ENCODE data around the gene PDGFA. TPM values are rescaled to one million over a fixed set of nuclear protein-coding genes. Genes with fewer than 3 reads are reported as not detected.

PDGFA gene
- total and polyA plus RNA-seq, 2 experiments from 2014 or later: 6.5 to 25.6 TPM

DNA sequence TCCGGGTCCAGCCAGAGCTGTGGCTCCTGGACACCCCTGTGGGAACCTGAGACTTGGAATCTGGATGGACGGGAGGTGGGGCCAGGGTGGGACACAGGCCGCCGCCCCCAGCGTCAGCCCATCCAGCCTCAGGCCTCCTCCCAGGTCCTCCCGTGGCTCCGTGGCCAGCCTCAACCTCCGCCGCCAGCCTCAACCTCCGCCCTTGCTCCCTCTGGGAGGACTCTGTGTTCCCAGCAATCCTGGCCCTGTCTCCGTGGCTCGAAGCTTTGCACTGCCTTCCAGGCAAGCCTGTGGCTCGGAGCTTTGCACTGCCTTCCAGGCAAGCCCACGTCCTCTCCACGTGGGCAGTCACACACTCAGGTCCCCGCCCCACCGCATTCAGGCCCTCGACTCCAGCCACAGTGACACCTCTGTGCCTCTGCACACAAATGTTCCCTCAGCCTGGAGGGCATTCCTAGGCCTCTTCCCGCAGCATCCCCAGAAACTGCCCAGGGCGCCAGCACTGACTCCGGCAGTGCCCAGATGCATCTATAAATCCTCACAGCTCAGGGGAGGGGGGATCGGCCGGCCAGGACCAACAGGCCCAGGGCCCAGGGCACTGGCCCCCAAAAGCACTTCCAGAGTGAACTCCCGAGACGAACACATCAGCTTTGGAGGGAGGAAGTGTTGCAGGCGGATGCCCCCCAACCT, 44.7 kb upstream of the PDGFA start:
- H3K4me3 ChIP-seq: no peak overlapping the region
- H3K9me3 ChIP-seq (ENCODE audit: low read depth): no peaks in the 10 kb centered on the region
- no peaks in the 10 kb centered on the region for H3K36me3 ChIP-seq
- TF ChIP-seq, protein P1, sequence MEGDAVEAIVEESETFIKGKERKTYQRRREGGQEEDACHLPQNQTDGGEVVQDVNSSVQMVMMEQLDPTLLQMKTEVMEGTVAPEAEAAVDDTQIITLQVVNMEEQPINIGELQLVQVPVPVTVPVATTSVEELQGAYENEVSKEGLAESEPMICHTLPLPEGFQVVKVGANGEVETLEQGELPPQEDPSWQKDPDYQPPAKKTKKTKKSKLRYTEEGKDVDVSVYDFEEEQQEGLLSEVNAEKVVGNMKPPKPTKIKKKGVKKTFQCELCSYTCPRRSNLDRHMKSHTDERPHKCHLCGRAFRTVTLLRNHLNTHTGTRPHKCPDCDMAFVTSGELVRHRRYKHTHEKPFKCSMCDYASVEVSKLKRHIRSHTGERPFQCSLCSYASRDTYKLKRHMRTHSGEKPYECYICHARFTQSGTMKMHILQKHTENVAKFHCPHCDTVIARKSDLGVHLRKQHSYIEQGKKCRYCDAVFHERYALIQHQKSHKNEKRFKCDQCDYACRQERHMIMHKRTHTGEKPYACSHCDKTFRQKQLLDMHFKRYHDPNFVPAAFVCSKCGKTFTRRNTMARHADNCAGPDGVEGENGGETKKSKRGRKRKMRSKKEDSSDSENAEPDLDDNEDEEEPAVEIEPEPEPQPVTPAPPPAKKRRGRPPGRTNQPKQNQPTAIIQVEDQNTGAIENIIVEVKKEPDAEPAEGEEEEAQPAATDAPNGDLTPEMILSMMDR (IDR thresholded peaks at IDR 0.05; ENCODE audit: low read depth, low read length): no peak
- H3K27ac ChIP-seq: no peak overlapping the region
- no peak for DNase-seq (ENCODE audit: low read depth in 1 of 2, low spot score in 1 of 2)
- no peaks in the 10 kb centered on the region for H3K4me1 ChIP-seq (ENCODE audit: low read depth)
- no peaks in the 10 kb centered on the region for H3K27me3 ChIP-seq

DNA sequence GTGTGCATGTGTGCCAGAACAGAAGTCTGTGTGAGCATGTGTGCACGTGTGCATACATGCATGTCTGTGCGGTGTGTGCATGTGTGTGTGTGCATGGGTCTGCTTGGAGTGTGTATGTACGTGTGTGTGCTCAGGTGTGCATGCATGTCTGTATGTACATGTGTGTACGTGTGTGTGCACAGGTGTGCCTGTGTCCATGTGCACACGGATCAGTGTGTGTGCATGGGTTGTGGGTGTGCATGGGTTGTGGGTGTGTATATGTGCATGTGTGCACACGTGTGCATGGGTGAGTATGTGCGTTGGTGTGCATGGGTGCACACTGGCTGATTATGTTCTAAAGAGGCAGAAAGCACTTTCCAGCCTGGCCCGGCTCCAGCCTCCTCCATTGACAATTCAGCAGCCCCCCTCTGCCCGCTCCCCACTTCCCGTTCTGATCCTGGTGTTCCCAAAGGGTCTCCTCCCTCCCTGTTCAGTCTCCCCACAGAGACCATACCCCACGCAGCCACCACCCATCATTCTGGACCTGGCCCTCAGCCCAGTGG, 44.1 kb upstream of the PDGFA start:
- DNase-seq (ENCODE audit: low read depth in 1 of 2, low spot score in 1 of 2): no peak
- no peaks in the 10 kb centered on the region for H3K27me3 ChIP-seq
- no peaks in the 10 kb centered on the region for H3K9me3 ChIP-seq (ENCODE audit: low read depth)
- TF ChIP-seq, protein P1 (IDR thresholded peaks at IDR 0.05; ENCODE audit: low read depth, low read length): no peak
- H3K36me3 ChIP-seq: no peaks in the 10 kb centered on the region
- no peaks in the 10 kb centered on the region for H3K4me1 ChIP-seq (ENCODE audit: low read depth)
- no peak overlapping the region for H3K4me3 ChIP-seq
- no peak overlapping the region for H3K27ac ChIP-seq

DNA sequence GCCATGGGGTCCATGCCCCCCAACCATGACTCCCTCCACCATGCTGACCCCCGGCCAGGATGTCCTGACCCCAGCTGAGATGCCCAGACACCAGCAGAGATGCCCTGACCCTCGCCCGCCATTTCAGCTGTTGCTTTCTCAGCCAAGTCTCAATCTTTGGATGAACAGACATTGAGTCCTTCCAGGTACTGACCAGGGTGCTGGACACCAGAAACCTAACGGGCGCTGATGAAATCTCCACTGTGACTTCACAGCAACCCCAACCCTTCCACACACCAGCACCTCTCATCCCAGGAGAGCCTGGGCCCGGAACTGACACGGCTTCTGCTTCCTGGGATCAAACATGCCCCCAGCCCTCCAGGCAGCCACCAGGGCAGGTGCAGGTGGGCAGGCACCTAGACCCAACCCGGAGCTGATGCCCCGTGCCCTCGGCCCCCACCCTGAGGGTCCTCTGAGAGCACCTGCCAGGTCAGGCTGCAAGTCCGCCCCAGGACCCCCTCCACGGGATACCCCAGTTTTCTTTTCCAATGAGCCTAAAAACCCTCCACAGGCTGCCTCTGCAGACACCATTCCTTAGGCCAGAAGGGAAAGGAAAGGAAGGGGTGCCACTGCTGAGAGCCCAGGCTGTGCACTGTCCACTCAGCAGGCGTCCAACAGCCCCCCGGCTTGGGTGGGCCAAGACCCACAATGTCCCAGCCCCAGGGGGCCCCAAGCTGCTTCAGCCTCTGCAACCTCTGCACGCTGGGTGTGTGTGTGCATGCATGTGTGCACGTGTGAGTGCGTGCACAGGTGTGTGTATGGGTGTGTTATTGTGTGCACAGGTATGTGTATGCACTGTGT, 43.4 kb upstream of the PDGFA start:
- Histone ChIP-seq H3K4me1 (ENCODE audit: low read depth) (no peaks in the 10 kb centered on the region), H3K27me3 (no peaks in the 10 kb centered on the region), H3K27ac (no peak overlapping the region), H3K36me3 (no peaks in the 10 kb centered on the region), H3K4me3 (no peak overlapping the region), H3K9me3 (ENCODE audit: low read depth) (no peaks in the 10 kb centered on the region)
- TF ChIP-seq, protein P1 (IDR thresholded peaks at IDR 0.05; ENCODE audit: low read depth, low read length): no peak
- DNase-seq (ENCODE audit: low read depth in 1 of 2, low spot score in 1 of 2): no peak

GRCh38 chr7:562374-562675, 42.7 kb upstream of the PDGFA start:
- H3K27ac ChIP-seq: no peak overlapping the region
- DNase-seq (ENCODE audit: low read depth in 1 of 2, low spot score in 1 of 2): no peak

GRCh38 chr7:561631-562373, 42.2 kb upstream of the PDGFA start:
- H3K9me3 ChIP-seq (ENCODE audit: low read depth): no peaks in the 10 kb centered on the region
- H3K4me3 ChIP-seq: no peak overlapping the region
- no peaks in the 10 kb centered on the region for H3K4me1 ChIP-seq (ENCODE audit: low read depth)
- H3K27ac ChIP-seq: no peak overlapping the region
- DNase-seq (ENCODE audit: low read depth in 1 of 2, low spot score in 1 of 2): no peak
- TF ChIP-seq, protein P1 (IDR thresholded peaks at IDR 0.05; ENCODE audit: low read depth, low read length): no peak
- no peaks in the 10 kb centered on the region for H3K27me3 ChIP-seq
- no peaks in the 10 kb centered on the region for H3K36me3 ChIP-seq

More at GRCh38 chr7:562374-562675, 42.7 kb upstream of the PDGFA start:
- H3K4me3 ChIP-seq: no peak overlapping the region
- no peaks in the 10 kb centered on the region for H3K4me1 ChIP-seq (ENCODE audit: low read depth)
- TF ChIP-seq, protein P1 (IDR thresholded peaks at IDR 0.05; ENCODE audit: low read depth, low read length): no peak
- H3K9me3 ChIP-seq (ENCODE audit: low read depth): no peaks in the 10 kb centered on the region
- H3K27me3 ChIP-seq: no peaks in the 10 kb centered on the region
- H3K36me3 ChIP-seq: no peaks in the 10 kb centered on the region
